Activated naive CD4-positive, alpha-beta T cell (primary cell): ENCODE results near the gene CWC22.

Experiments
- DNase-seq, 4 experiments: peaks; one replicate each; lab custom pipeline; 2025; lab: John Stamatoyannopoulos, UW

CWC22 gene

GRCh38 chr2:179898873-179899272 lies 108.2 kb downstream of the CWC22 start:
- DNase-seq = no peak
